Omental fat pad (tissue), 4 donors: ENCODE measurements around the gene SLC6A3. TPM values are rescaled to one million over a fixed set of nuclear protein-coding genes. Genes with fewer than 3 reads are reported as not detected.

Experiments used
- ATAC-seq: fragments of 150-250 bp; one replicate; pipeline ENCODE4 v1.9.1; 2016; ENCODE audit warnings: mild to moderate bottlenecking, moderate library complexity; ENCODE audit not compliant: low FRiP score
- DNase-seq: peaks from one replicate; pipeline ENCODE4 v3.0.0-alpha.2; 2019; ENCODE audit warnings: low spot score
- CTCF ChIP-seq, 3 donors: fragments of 450-650 bp; IDR thresholded peaks; one replicate each; pipeline ENCODE4 v1.5.1; 2016 to 2017; ENCODE audit warnings: antibody characterized with exemption in 3 of 3, mild to moderate bottlenecking in 3 of 3, moderate library complexity in 2 of 3
- total RNA-seq, 4 donors: library from RNA; depleted of rRNA; stranded (reverse); fragments of >200 nt; gene quantifications; one replicate each; pipeline ENCODE4 v1.1.0, GENCODE V29; 2016

The SLC6A3 gene
- total RNA-seq, 4 donors from 2014 or later = 0.32 to 1.2 (median 0.55) TPM

GRCh38 chr5:1413611-1414241 lies 31.5 kb downstream of the SLC6A3 start:
- no peak for ATAC-seq
- TF ChIP-seq CTCF (IDR thresholded peaks at IDR 0.05) = no peak
- no peak for DNase-seq

DNA sequence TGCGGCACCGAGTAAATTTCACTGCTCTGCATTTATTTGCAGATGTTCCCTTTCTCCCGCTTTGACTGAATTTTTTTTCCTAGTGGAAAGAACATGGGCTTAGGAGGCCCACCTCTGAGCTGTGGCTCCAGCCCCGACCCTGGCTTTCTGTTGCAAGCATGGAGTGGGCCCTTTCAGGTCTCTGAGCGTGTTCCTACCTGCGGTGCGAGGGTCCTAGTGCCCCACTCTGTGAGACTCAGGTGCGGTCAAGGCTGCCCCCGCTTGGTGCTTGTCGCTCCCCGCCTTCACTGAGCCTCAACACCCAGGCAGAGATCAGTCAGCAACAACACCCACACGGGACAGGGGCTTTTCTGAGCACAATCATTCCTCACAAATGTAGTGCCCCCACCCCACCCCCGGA lies 32.0 kb downstream of the SLC6A3 start:
- DNase-seq = no peak
- no peak for ATAC-seq
- no peak for TF ChIP-seq CTCF (IDR thresholded peaks at IDR 0.05)

DNA sequence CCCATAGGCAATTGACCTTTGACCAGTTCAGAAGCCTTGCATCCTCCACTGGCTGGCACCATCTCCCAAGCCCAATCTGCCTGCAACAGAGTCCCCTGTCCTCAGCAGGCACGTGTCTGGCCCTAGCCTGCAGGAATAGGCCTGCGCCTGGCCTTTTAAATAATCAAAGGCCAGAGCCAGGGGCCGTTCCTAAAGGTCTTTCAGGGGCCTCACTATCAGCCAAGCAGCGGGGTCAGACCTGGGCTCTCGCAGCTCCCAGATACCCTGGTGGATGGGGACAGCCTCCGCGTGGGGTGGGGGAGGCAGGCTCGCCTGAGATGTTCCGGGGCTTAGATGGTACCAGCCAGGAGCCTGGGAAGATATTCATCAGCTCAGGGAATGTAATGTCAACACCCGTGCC lies 32.6 kb downstream of the SLC6A3 start:
- no peak for DNase-seq
- ATAC-seq = no peak
- TF ChIP-seq CTCF (IDR thresholded peaks at IDR 0.05) = no peak

GRCh38 chr5:1412163-1412562 lies 33.1 kb downstream of the SLC6A3 start:
- no peak for DNase-seq
- no peak for ATAC-seq
- no peak for TF ChIP-seq CTCF (IDR thresholded peaks at IDR 0.05)

DNA sequence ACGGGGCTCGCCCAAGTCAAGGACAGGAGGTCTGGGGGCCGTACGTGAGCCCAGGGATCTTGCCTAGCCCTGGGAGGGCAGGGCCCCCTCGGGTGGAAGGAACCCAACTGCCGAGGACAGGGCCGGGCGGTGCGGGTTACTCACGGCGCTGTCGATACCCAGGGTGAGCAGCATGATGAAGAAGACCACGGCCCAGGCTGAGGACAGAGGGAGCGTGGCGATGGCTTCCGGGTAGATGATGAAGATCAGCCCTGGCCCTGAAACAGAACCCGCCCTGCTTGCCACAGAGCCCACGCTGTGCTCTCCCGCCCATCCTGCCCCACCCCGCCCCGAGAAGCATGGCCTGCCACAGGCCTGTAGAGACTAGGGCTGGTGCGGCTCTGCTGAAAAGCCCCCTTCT lies 34.1 kb downstream of the SLC6A3 start:
- TF ChIP-seq CTCF (IDR thresholded peaks at IDR 0.05) = no peak
- DNase-seq = no peak
- ATAC-seq = no peak

DNA sequence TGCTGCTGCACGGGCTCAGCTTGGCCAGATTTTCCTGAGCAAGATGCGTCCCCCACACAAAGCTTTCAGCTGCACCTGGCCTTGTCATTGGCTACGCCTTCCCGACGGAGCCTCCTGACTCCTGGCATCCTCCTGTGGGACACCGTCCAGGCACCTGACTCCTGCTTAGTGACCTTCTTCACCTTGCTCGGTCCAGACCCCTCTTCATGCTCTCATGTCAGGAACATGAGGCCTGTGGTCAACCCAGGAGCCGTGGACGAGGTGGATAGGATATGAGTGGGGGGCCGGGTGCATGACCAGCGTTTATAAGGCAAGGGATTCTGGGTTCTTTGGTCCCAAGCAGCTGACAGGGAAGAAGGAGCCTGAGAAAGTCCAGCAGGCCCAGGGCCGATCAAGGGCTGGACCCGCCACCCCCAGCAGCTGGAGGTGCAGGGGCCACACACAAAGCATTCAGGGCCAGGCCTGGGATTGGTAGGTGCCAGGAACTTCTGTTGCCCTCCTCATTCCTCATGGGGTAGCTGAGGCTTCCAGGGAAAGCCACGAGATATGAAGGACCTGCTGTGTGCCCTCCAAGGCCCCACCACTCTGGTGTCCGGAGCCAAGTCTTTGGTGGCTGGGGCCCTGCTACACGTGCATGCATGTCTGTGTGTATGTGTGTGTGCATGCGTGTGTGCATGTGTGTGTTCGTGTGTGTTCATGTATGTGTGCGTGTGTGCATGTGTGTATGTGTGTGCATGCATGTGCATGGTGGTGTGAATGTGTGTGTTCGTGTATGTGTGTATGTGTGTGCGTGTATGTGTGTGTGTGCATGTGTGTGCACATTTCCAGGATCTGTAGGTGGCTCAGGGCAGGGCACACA lies 34.9 kb downstream of the SLC6A3 start:
- DNase-seq (no peak), ATAC-seq (no peak)
- no peak for TF ChIP-seq CTCF (IDR thresholded peaks at IDR 0.05)
